CD4-positive, alpha-beta T cell treated with Interleukin-4 for 1 hour (primary cell): ENCODE results near the gene MCC.

Source experiments
- DNase-seq, 2 donors: peaks; one replicate each; pipeline ENCODE4 v3.0.0-alpha.2; 2020 to 2022

Gene MCC

GRCh38 chr5:113266913-113267227, 221.4 kb downstream of the MCC start:
- no peak for DNase-seq

GRCh38 chr5:113266227-113266912, 221.9 kb downstream of the MCC start:
- DNase-seq = no peak

- DNase-seq = no peak
Observed at GRCh38 chr5:113265190-113265589, 223.1 kb downstream of the MCC start.

- no peak for DNase-seq
Observed at GRCh38 chr5:113264046-113264445, 224.2 kb downstream of the MCC start.

- DNase-seq = no peak
Observed at GRCh38 chr5:113263545-113263944, 224.7 kb downstream of the MCC start.

- DNase-seq = no peak
Observed at GRCh38 chr5:113262674-113263073, 225.6 kb downstream of the MCC start.

- no peak for DNase-seq
Observed at GRCh38 chr5:113259034-113259433, 229.2 kb downstream of the MCC start.

- no peak for DNase-seq
Observed at GRCh38 chr5:113257545-113257944, 230.7 kb downstream of the MCC start.

- DNase-seq = no peak
Observed at GRCh38 chr5:113256671-113257452, 231.4 kb downstream of the MCC start.

- no peak for DNase-seq
Observed at GRCh38 chr5:113255579-113256386, 232.5 kb downstream of the MCC start.

- DNase-seq = no peak
Observed at GRCh38 chr5:113255105-113255504, 233.1 kb downstream of the MCC start.

GRCh38 chr5:113253037-113253436, 235.2 kb downstream of the MCC start:
- no peak for DNase-seq

- DNase-seq = no peak
Observed at GRCh38 chr5:113252066-113252465, 236.2 kb downstream of the MCC start.

GRCh38 chr5:113250341-113250953, 237.8 kb downstream of the MCC start:
- no peak for DNase-seq

- DNase-seq = no peak
Observed at GRCh38 chr5:113249206-113249605, 239.0 kb downstream of the MCC start.

- no peak for DNase-seq
Observed at GRCh38 chr5:113246361-113246870, 241.8 kb downstream of the MCC start.

GRCh38 chr5:113245427-113246225, 242.6 kb downstream of the MCC start:
- DNase-seq = no peak

GRCh38 chr5:113244966-113245365, 243.3 kb downstream of the MCC start:
- DNase-seq = no peak

- DNase-seq = no peak
Observed at GRCh38 chr5:113243349-113243664, 244.9 kb downstream of the MCC start.

GRCh38 chr5:113242481-113243348, 245.5 kb downstream of the MCC start:
- DNase-seq = no peak

GRCh38 chr5:113240951-113241726, 247.1 kb downstream of the MCC start:
- no peak for DNase-seq
